NB4 (cell line): Measurements from ENCODE around the gene CHD8.

Source experiments
- DNase-seq: peaks from one replicate; pipeline ENCODE4 v3.0.0; 2010; ENCODE audit warnings: low read depth
- H3K4me3 ChIP-seq: one replicate; pipeline ENCODE4 v1.5.1; 2011; ENCODE audit warnings: mild to moderate bottlenecking, low read depth, low read length, moderate library complexity
- MYC ChIP-seq: IDR thresholded peaks from 2 replicates; pipeline ENCODE4 v1.6.1; 2011; ENCODE audit warnings: low read depth, low read length
- POLR2A ChIP-seq: IDR thresholded peaks from 2 replicates; pipeline ENCODE4 v1.6.1; 2011; ENCODE audit warnings: mild to moderate bottlenecking; ENCODE audit not compliant: insufficient read length; ENCODE audit errors: extremely low read depth
- TF ChIP-seq, protein P1 (sequence below): IDR thresholded peaks from one replicate; pipeline ENCODE4 v1.5.1; 2012; ENCODE audit warnings: low read depth, low read length
- TF ChIP-seq, protein P2 (sequence below): IDR thresholded peaks from 2 replicates; pipeline ENCODE4 v1.6.1; 2011; ENCODE audit warnings: low read depth, low read length

Gene CHD8

DNA sequence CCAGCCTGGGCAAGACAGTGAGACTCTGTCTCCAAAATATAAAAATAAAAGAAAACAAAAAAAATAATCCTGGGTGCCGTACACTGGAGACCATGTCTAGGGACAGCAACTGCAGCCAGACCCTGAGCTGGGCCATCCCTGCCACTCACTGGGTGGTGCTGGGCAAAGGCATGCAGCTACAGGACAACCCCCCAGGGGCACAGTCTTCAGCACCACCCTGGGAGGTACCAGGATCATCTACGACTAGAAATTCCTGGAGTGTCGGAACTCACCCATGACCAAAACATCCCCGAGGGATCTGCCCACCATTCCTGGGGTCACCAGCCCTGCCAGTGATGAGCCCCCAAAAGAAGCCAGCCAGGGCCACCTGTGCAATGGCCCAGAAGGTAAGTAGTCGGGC is 36.4 kb downstream of the CHD8 start:
- no peak for DNase-seq
- no peak for TF ChIP-seq MYC
- TF ChIP-seq, protein P1, sequence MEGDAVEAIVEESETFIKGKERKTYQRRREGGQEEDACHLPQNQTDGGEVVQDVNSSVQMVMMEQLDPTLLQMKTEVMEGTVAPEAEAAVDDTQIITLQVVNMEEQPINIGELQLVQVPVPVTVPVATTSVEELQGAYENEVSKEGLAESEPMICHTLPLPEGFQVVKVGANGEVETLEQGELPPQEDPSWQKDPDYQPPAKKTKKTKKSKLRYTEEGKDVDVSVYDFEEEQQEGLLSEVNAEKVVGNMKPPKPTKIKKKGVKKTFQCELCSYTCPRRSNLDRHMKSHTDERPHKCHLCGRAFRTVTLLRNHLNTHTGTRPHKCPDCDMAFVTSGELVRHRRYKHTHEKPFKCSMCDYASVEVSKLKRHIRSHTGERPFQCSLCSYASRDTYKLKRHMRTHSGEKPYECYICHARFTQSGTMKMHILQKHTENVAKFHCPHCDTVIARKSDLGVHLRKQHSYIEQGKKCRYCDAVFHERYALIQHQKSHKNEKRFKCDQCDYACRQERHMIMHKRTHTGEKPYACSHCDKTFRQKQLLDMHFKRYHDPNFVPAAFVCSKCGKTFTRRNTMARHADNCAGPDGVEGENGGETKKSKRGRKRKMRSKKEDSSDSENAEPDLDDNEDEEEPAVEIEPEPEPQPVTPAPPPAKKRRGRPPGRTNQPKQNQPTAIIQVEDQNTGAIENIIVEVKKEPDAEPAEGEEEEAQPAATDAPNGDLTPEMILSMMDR = no peak
- TF ChIP-seq, protein P2, sequence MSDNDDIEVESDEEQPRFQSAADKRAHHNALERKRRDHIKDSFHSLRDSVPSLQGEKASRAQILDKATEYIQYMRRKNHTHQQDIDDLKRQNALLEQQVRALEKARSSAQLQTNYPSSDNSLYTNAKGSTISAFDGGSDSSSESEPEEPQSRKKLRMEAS = no peak
- TF ChIP-seq POLR2A = no peak
- H3K4me3 ChIP-seq = no peak overlapping the region

GRCh38 chr14:21415329-21415728 is 40.6 kb downstream of the CHD8 start:
- no peak for DNase-seq
- no peak overlapping the region for H3K4me3 ChIP-seq
- no peak for TF ChIP-seq MYC
- no peak for TF ChIP-seq POLR2A
- TF ChIP-seq, protein P1 = no peak
- TF ChIP-seq, protein P2 = no peak

DNA sequence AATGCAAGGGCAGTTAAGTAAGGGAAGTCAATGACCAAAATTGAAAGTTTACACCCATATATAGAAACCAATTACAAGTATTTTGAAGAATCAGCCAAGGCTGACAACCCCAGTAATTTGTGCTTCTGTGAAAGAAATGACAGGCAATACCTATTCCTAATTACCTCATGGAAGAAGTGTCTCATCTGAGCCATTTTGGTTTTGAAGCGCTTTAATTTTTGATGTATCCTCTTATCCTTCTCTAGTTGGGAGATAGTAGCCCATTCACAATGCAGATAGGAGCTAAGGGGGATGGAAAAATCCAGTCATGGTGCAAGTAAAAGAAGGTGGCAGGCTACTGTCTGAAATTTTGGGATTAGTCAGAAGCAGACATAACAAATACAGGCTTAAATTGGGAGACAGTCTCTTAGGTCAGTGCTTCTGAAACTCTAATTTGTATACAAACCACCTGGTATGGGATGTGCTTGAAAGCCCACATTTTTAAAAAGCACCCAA is 41.7 kb downstream of the CHD8 start:
- TF ChIP-seq, protein P2 = no peak
- no peak for TF ChIP-seq MYC
- no peak for TF ChIP-seq POLR2A
- TF ChIP-seq, protein P1 = no peak
- no peak for DNase-seq
- H3K4me3 ChIP-seq = no peak overlapping the region

- no peak for DNase-seq
Observed at GRCh38 chr14:21408147-21408546, 47.8 kb downstream of the CHD8 start.

GRCh38 chr14:21406213-21406612 is 49.7 kb downstream of the CHD8 start:
- TF ChIP-seq, protein P1 = no peak
- TF ChIP-seq POLR2A (no peak), MYC (no peak)
- TF ChIP-seq, protein P2 = no peak
- DNase-seq = no peak
- no peak overlapping the region for H3K4me3 ChIP-seq

More at GRCh38 chr14:21408147-21408546, 47.8 kb downstream of the CHD8 start:
- H3K4me3 ChIP-seq = no peak overlapping the region
- TF ChIP-seq, protein P2 = no peak
- TF ChIP-seq MYC (no peak), POLR2A (no peak)
- TF ChIP-seq, protein P1 = no peak
